ENCODE measurements around the gene CAST.
A peak's percentile ranks its signal among the peaks of the same experiment; 100 is the strongest.

CAST gene

DNA sequence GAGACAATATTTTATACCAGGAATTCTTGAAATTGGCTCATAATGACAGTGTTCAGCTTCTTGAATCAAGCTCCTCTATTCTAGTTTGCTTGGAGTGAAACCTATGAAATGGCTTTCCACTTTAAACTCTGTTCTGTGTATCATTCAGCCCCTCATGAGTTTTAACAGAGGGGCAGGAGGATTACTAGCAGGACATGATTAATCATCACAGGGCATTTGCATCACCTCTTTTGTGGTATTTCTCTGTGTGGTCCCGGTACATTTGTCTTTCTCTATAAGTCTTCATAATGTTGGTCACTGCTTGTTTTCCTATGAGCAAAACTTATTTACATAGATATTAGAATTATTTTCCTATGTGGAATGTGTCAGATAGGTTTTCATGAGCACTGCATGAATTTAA, 21.2 kb downstream of the CAST start:
- DNase-seq (ENCODE audit: insufficient read length, low spot score): no peak
- FAIRE-seq: no peak
- TF ChIP-seq, protein P1, sequence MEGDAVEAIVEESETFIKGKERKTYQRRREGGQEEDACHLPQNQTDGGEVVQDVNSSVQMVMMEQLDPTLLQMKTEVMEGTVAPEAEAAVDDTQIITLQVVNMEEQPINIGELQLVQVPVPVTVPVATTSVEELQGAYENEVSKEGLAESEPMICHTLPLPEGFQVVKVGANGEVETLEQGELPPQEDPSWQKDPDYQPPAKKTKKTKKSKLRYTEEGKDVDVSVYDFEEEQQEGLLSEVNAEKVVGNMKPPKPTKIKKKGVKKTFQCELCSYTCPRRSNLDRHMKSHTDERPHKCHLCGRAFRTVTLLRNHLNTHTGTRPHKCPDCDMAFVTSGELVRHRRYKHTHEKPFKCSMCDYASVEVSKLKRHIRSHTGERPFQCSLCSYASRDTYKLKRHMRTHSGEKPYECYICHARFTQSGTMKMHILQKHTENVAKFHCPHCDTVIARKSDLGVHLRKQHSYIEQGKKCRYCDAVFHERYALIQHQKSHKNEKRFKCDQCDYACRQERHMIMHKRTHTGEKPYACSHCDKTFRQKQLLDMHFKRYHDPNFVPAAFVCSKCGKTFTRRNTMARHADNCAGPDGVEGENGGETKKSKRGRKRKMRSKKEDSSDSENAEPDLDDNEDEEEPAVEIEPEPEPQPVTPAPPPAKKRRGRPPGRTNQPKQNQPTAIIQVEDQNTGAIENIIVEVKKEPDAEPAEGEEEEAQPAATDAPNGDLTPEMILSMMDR (IDR thresholded peaks at IDR 0.05; ENCODE audit: insufficient read depth, missing control alignments): no peak

DNA sequence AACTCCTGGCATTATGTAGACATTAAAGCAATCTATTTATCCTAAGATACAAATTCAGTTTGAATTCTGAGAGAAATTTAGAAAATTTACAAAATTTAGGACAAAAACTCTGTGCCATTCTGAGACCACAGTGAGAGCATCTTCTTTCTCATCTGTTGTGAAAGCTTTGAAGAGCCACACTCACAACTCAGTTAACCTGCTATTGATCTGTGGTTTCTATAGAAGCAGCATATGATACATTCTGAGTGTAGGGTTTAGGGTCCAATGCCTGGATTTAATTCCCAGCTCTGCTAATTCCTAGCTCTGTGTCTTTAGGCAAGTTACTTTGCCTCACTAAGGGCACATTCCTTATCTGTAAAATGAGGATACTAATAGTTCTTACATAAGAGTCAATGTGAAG, 21.6 kb downstream of the CAST start:
- TF ChIP-seq, protein P1 (IDR thresholded peaks at IDR 0.05; ENCODE audit: insufficient read depth, missing control alignments): no peak
- DNase-seq (ENCODE audit: insufficient read length, low spot score) (no peak), FAIRE-seq (no peak)

DNA sequence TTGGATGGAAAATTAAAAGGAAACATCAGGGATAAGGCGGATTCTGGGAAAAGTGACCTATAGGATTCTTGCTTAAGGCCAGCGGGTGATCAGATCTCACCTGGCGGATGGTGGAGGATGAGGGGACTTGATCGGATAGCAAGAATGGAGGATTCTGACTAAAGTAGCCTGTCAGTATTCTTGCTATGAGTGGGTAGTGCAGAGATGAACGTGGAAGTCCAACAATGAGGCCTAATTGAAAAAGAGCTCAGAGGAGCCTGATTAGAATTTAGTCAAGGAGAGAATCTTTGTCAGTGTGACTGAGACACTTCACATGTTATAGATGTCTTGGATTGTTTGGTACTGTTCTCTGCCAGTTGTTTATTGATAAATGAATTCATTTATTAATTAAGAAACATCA, 24.9 kb downstream of the CAST start:
- DNase-seq (ENCODE audit: insufficient read length, low spot score) (no peak), FAIRE-seq (no peak)
- TF ChIP-seq, protein P1 (IDR thresholded peaks at IDR 0.05; ENCODE audit: insufficient read depth, missing control alignments): no peak

DNA sequence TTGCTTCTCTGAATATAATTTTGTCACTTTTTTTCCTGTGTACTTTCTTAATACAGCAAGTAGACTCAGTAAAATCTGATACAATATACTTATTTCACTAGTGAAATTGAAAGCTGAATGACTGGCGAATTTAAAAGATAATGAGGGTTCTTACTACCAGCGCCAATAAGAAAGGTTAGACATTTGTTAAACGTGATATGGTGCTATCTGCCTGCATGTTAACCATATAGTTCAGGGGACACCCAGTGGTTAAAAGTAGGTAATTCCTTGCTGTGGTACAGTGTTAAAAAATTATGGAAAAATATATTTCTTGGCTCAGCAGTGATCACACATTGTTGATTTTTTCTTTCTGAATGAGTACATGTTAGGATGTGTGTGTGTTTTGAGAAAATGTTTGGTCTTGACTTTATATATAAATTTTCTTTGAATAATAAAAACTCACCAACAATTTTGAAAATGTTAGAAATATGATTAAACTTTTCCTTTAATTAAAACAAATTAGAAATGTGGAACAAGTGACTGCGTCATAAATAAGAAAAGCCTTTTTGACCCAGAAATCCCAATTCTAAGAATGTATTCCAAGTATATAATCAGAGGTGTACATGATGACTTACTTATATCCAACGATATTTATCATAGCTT, 25.8 kb downstream of the CAST start:
- TF ChIP-seq, protein P1 (IDR thresholded peaks at IDR 0.05; ENCODE audit: insufficient read depth, missing control alignments): peak; percentile 65
- FAIRE-seq (no peak), DNase-seq (ENCODE audit: insufficient read length, low spot score) (no peak)

DNA sequence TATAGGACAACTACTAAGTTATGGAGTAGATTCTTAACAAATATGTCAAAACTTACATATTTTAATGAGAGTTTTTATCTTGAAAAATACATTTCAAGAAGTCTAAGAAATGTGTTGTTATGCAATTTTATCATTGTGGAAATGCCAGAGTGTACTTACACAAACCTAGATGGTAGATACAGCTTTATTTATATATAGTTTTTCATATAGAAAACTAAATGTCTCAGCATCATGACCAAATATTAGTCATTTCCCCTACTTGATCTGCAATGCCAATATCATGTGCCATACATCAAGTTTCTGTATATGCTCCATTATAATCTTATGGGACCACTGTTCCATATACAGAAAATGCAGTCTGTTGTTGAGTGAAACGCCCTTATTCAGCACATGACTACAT, 28.7 kb downstream of the CAST start:
- FAIRE-seq (no peak), DNase-seq (ENCODE audit: insufficient read length, low spot score) (no peak)
- TF ChIP-seq, protein P1 (IDR thresholded peaks at IDR 0.05; ENCODE audit: insufficient read depth, missing control alignments): no peak

DNA sequence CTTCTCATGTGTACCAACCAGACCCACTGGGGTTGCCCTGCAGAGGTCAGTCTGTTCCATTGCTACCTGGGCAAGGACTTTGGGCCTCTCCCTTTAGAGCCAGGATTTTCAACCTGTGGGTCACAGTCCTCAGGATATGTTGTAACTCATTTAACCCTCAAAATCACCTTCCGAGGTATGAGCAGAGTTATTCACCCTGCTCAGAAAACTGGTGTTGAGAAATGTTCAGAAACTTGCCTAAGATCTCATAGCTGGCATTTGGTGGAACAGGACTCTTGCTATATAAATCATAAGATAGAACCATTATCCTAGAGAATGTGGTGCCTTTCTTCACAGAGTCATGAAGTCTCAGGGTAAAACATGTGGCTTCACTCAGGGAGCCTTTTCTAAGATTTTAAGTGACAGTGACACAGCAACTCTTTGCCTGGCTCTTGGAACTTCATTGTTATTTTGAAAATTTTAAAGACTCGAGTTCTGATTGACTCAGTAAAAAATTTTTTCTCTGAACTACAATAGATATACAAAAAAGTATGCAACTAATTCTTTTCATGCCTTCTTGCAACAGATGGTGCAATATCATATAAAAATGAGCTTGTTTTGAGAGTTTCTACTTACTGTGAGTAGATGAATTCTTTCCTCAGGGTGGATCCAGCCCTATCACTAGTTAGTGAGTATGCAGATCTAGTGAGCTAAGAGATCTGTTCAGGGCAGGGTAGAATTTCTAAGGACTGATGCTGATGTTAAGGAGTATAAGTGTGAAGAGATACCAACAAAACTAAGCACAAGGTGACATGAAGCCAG, 29.5 kb downstream of the CAST start:
- FAIRE-seq (no peak), DNase-seq (ENCODE audit: insufficient read length, low spot score) (no peak)
- TF ChIP-seq, protein P1 (IDR thresholded peaks at IDR 0.05; ENCODE audit: insufficient read depth, missing control alignments): no peak

DNA sequence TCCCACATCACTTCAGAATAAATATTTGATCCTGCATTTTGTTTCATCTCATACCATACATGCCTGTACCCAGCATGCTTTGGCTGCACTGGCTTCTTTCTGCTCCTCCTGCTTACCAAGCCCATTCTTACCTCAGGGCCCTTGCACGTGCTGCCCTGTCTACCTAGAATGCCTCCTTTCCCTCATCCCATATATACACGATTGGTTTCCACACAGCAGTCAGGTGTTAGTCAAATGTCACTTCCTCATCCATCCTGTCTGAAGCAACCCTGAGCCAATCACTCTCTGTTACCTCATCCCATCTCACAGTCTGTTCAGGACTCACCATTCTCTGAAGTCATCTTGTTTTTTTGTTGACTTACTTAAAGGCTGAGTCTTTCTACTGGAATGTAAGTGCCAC, 30.3 kb downstream of the CAST start:
- TF ChIP-seq, protein P1 (IDR thresholded peaks at IDR 0.05; ENCODE audit: insufficient read depth, missing control alignments): no peak
- DNase-seq (ENCODE audit: insufficient read length, low spot score) (no peak), FAIRE-seq (no peak)
